GM12874 (cell line): ENCODE results near the gene FBXL3.

Experiments used
- CTCF ChIP-seq: IDR thresholded peaks from 2 replicates; pipeline ENCODE4 v1.5.1; 2011; ENCODE audit warnings: low read depth, mild to moderate bottlenecking, control low read depth, low read length, moderate library complexity; ENCODE audit not compliant: insufficient read depth

Gene FBXL3

GRCh38 chr13:77026255-77026860, 601 bp downstream of the FBXL3 start:
- TF ChIP-seq CTCF: no peak

DNA sequence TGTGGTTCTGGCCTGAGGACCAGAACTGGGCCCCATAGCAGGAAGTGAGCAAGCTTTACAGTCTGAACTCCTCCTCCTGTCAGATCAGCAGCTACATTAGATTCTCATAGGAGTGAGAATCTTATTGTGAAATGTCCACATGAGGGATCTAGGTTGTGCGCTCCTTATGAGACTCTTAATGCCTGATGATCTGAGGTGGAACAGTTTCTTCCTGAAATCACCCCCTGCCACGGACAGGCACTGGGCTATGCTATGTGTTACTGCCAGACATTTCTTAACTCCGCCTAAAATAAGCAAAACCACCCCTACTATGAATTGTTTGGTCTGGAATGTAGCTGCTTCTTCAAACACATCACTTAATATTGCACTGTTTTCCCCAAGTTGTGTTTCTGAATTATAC, 4.6 kb downstream of the FBXL3 start:
- TF ChIP-seq CTCF: no peak

DNA sequence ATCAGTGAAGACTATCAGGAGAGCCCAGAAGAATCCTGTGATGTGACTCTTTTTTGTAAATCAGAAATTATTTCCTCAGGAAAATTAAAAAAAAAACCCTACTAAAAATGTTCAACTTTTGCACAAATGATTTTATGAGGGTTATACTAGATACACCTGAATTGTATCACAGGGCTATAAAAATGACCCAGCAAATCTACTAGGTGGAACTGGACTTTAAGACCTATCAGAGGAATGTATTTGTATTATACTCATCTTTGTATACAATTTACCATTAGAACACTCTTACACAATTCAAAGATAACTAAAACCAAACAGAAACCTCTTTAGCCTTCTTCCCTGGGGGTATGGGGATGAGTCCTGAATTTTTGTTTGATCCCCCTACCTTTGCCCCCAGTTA, 7.2 kb downstream of the FBXL3 start:
- no peak for TF ChIP-seq CTCF

- no peak for TF ChIP-seq CTCF
Observed at GRCh38 chr13:77016888-77017623, 9.9 kb downstream of the FBXL3 start.

- no peak for TF ChIP-seq CTCF
Observed at GRCh38 chr13:77016251-77016812, 10.6 kb downstream of the FBXL3 start.

GRCh38 chr13:77014906-77015685, 11.9 kb downstream of the FBXL3 start:
- TF ChIP-seq CTCF: no peak
